IPS DF 4.7 (cell line): Measurements from ENCODE around the gene GLUD1.
"Not testable (repeated sequence)": the region's sequence is repeated elsewhere in the genome, so short reads cannot be mapped to it uniquely, and the experiment has no call there.

Source experiments
- DNase-seq: peaks from one replicate; pipeline ENCODE4 v3.0.0-alpha.2; 2013; ENCODE audit warnings: low spot score; ENCODE audit errors: extremely low read depth

GLUD1 gene

DNA sequence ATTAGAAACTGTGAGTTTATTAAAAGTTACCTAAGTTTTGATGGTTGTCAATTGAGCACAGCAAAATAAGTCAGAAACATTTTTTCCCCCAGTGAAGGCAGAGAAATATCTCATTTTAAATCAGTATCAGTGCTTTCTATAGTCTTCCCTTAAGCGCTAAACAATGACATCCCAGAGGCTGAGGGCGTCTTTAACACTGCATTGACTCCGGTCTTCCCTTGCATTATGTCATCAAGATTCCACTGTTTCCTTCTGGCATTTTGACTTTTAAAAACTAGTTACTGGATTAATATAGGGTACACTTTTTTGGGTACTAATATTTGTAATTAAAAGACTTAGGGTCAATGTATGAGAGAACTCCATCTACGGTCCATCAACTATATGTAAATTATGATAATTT is 3.9 kb downstream of the GLUD1 start:
- no peak for DNase-seq

GRCh38 chr10:87089746-87090145 is 4.9 kb downstream of the GLUD1 start:
- no peak for DNase-seq

- no peak for DNase-seq
Measured at GRCh38 chr10:87085537-87085936, 9.1 kb downstream of the GLUD1 start.

DNA sequence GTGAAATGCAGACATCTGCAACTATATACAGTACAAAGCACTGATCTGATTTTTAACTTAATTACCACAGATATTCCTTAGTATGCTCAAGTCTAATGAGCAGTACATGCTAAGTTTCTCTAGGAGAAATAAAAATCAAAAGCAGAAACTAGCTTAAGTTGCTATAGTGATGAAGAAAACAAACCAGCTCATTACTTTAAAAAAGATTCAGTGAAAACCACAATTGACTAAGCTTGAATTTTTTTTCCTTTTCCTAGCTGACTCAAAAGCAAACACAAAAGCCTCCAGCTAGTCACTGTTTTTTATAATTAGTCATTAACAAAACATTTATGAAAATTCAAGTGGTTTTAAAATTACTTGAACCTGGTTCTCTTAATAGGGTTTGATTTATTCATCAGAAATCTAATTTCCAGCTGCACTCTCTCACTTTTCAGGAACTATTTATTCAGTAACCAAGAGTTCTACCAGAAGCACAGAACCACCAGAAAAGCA is 10.3 kb downstream of the GLUD1 start:
- not testable (repeated sequence) for DNase-seq

DNA sequence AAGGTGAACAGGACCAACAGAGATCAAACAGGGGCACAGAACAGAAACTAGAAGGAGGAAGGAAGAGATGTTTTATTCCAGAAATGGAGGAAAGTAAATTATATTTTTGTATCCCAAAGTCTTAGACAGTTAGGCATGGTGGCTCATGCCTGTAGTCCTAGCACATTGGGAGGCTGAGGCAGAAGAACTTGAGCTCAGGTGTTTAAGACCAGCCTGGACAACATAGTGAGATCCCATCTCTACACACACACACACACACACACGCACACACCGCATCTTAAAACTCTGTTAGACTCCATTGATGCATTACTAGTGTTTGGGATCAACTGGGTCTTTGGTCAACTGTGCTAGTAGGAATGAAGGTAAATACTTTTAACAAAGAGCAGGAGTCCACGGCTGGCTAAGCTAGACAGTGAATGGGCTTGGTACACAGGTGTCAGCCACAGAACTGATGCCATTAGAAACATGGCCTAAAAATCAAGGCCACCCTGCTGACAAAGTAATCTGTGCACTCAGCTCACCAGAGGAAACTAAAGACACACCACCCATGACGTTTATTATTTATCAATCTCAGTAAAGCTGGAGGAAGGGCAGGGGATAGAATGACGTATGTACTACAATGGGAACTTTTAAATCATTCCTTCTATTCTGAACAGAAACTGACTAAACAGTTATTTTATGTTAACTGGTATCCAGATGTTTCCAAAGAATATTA is 10.9 kb downstream of the GLUD1 start:
- not testable (repeated sequence) for DNase-seq

GRCh38 chr10:87082219-87082618 is 12.4 kb downstream of the GLUD1 start:
- not testable (repeated sequence) for DNase-seq

DNA sequence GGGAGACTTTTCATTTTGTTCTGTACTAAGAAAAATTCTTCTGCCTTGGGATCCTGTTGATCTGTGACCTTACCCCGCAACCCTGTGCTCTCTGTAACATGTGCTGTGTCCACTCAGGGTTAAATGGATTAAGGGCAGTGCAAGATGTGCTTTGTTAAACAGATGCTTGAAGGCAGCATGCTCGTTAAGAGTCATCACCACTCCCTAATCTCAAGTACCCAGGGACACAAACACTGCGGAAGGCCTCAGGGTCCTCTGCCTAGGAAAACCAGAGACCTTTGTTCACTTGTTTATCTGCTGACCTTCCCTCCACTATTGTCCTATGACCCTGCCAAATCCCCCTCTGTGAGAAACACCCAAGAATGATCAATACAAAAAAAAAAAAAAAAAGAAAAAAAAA is 13.1 kb downstream of the GLUD1 start:
- not testable (repeated sequence) for DNase-seq

- DNase-seq, result not testable (repeated sequence)
Measured at GRCh38 chr10:87080621-87081020, 14.0 kb downstream of the GLUD1 start.

DNA sequence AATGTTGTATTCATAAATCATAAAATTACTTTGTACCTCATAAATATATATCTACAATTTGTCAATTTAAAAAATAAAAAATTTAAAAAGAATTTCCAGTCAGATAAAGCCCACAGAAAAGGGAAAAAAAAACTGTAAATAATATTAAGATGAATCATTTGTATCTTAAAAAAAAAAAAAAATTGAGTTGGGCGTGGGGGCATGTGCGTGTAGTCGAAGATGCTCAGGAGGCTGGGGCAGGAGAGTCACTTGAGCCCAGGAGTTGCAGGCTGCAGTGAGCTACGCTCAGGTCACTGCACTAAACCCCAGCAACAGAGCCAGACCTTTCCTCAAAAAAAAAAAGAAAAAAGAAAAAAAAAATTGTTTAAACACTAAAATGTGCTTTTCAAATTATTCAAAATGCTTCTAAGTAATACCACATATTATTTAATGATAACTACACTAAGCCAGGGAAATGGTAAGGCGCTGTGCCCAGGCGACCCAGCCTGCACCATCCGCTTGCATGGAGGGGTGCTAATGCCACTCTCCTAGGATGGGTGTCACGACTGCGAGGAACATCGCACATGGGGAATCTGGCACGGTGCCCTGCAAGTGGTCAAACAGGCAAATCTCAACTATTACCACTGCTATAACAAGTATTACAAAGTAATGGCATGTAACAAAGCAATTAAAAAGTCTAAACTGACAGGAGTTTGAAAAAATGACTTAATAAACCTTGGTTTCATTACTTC is 15.4 kb downstream of the GLUD1 start:
- DNase-seq, result no peak

- DNase-seq, result not testable (repeated sequence)
Measured at GRCh38 chr10:87076421-87076820, 18.2 kb downstream of the GLUD1 start.

- DNase-seq, result no peak
Measured at GRCh38 chr10:87072449-87072848, 22.2 kb downstream of the GLUD1 start.

GRCh38 chr10:87068281-87068680 is 26.4 kb downstream of the GLUD1 start:
- no peak for DNase-seq

DNA sequence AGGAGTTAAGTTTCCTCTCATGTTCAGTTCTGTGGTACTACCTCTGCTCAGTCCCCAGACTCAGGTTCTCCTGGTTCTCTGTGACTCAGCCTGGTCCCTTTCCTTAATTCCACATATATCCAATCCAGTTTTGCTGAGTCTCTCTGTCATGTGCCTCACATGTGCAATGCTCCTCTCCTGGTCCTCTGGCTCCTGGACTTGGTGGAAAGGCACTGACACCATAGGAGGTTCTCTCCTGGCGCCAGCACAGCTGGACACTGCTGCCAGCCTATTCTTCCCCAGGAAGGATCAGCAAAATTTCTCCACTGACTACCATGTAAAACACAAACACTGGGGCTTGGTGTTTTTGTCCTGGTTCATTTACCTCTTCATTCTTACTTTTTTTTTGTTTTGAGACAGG is 27.8 kb downstream of the GLUD1 start:
- no peak for DNase-seq

- no peak for DNase-seq
Measured at GRCh38 chr10:87066178-87066577, 28.5 kb downstream of the GLUD1 start.

- DNase-seq, result no peak
Measured at GRCh38 chr10:87064651-87065050, 30.0 kb downstream of the GLUD1 start.

- no peak for DNase-seq
Measured at GRCh38 chr10:87060280-87060928, 34.2 kb downstream of the GLUD1 start.

- DNase-seq, result no peak
Measured at GRCh38 chr10:87059401-87059800, 35.2 kb downstream of the GLUD1 start.

DNA sequence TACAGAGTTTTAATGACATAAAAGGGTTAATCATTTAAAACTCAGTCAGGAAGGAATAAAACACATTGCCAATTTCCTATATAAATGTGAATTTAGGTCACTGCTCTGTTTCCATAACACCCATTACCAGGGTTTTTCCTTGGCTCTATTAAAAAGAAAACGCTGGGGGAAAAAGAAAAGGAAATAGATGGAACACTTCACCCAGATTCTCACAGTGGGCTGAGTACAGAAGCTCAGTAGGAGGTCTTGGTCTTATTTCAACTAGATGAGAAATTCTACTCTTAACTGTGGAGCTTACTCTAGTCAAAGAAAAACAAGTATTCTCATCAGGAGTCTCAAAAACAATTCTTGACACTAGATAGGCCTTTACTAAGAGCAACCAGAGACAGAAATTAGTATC is 36.5 kb downstream of the GLUD1 start:
- no peak for DNase-seq

DNA sequence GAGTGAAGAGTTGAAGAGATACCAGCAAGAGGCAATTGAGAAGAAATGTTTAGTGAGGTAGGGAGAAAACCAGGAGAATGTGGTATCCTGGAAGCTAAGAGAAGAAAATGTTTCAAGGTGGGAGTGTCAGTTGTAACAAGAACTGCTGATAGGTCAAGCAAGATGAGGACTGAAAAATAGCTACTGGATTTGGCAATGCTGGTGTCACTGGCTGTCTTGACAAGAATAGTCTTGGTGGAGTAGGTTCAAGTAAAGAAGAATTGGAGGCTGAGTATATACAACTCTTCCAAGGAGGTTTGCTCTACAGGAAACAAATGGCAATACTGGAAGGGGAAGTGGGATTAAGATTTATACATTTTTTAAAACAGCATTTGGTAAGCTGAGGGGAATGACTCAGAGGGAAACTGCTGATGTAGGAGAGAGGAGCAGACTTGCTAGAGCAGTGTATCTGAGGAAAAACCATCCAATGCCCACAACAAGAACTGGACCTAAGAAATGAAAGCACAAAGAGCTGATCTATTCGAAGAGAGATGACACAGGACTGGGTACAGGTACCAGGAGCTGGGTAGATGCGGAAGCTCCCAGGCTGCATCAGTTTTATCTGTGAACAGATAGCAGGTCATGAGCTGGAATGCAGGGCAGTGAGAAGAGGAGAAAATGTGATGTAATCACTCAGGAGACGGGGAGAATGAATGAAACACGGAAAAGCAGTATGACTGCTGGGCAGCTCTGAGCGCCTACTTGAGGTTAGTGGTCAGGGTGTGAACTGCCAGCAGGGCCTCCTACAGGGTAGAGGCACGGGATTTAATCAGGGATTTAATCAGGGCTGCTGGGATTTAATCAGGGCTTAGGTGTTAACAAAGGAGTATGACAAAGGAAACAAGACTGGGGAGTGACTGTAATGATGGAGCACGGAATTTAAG is 40.0 kb downstream of the GLUD1 start:
- DNase-seq, result no peak

DNA sequence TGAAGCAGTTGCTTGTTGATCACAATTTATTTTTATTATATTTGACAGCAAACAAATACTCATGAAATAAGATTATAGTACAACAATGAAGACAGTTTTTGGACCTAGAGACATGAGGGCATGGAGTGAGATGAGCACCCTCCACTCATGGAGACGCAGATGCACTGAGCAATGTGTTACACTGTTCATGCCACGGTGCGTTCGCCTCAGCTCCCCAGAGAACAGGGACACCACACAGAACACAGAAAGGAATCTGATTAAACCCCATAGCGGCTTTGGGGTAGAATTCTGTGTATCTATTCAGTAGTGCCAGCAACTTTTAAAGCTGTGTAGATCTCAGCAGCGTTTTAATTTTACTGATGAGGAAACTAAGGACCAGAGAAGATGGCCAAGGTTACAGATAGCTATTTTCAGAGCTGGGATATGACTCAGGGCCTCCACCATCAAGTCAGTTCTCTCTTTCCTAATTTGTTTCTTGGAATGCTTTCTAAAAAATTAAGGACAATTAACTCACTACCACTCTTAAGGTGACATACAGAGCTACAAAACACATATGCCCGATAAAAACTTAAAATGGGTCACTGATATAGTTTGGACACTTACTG is 41.0 kb downstream of the GLUD1 start:
- no peak for DNase-seq

DNA sequence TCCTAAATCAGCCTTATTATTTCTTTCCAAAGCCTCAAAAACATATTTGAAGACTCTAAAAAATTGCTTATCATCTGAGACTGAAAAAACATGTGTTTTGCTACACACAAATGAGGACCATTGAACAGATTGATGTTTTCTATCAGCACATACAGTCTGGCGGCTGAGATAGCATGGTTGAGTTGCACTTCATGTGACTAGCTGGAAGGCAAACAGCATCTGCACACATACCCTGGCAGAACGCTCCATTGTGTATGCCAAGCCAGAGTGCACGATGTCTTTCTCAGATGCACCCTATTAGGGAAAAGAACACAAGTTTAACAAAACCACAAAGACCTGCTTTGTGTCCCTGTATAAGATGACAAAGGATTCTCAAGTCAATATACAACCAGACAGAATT is 41.5 kb downstream of the GLUD1 start:
- DNase-seq, result no peak
